ENCODE results near the gene KIRREL3.

GRCh38 chr11:126868741-126869140 is 131.8 kb downstream of the KIRREL3 start:
- TF ChIP-seq POLR2AphosphoS5 (IDR thresholded peaks at IDR 0.05; ENCODE audit: low read depth, low read length) = no peak
- no peak for TF ChIP-seq POLR2A (IDR thresholded peaks at IDR 0.05; ENCODE audit: low read depth, low read length)
